ENCODE measurements around the gene WSCD2. TPM values are rescaled to one million over a fixed set of nuclear protein-coding genes. Genes with fewer than 3 reads are reported as not detected.
"Not testable (repeated sequence)": the region's sequence is repeated elsewhere in the genome, so short reads cannot be mapped to it uniquely, and the experiment has no call there.

Gene WSCD2
- total RNA-seq, 2 donors from 2014 or later, result not detected

DNA sequence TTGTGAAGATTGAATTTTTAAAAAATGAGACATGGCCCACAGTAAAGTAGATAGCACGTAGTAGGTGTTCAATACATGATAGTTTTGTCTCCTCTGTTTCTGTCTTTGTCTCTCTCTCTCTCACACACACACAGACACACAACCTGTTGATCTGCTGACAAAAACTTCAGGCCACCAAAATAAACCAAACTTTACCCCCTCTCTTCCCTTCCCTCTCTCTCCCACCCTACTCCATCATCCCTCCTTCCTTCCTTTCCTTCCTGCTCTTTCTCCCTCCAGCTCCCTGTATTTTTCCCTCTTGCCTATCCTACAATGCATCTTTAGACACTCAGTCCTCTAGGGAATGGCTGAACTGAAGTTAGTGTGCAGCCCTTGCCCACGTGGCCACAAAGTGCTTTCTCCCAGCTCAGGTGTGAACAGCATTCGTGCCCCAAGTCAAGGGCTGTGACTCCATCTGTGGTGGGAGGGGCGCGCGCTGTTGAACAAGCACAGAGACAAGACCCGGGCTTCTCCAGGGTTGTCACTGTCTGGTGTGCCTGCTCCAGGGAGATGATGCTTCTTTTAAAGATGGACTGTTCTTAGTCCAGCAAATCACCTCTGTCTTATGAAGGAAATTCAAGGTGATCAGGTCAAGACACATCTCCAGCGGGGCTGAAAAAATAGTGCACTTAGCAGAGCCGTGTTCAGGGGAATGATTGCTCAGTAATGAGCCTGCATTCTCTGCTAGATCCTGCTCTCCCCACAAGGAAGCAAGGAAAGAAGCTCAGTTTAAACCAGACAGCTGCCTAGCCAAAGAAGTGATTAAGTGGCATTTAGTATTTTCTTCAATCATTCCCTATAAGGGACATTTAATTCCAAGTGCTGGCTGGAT, 75.3 kb downstream of the WSCD2 start:
- Mint-ChIP-seq H3K36me3 (ENCODE audit: insufficient read depth in 2 of 2) (no peaks in the 10 kb centered on the region), H3K4me3 (no peak overlapping the region), H3K27me3 (ENCODE audit: low read depth) (peaks cover 30% of the 10 kb centered on the region), H3K4me1 (ENCODE audit: low read depth) (no peaks in the 10 kb centered on the region), H3K9me3 (peaks cover 0 to 1% of the 10 kb centered on the region in 2 donors), H3K27ac (no peak overlapping the region)
- ATAC-seq (replicated peaks in 1 of 2) (no peak), DNase-seq (no peak)

DNA sequence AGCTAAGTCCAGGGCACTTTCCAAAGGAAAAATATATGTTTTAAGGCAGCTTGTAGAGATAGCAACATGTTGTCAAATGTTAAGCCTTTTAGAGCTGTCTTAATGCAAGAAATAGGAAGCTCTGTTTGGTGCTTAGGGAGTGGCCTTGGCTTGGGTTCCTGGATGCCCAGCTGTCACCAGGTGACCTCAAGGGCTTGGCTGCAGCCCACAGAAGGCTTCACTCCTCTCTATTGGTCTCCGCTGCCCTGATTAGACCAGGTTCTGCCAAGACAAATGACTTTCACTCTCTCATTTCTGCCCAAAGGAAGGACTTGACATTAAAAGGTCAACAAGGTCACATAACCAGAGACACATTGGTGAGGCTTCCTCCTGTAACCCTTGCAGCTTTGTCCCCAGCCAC, 76.8 kb downstream of the WSCD2 start:
- Mint-ChIP-seq H3K27ac (no peak overlapping the region), H3K27me3 (ENCODE audit: low read depth) (peaks cover 36% of the 10 kb centered on the region), H3K4me1 (ENCODE audit: low read depth) (no peaks in the 10 kb centered on the region), H3K36me3 (ENCODE audit: insufficient read depth in 2 of 2) (no peaks in the 10 kb centered on the region), H3K9me3 (peaks cover 0 to 3% of the 10 kb centered on the region in 2 donors), H3K4me3 (no peak overlapping the region)
- no peak for ATAC-seq (replicated peaks in 1 of 2)
- DNase-seq, result no peak

DNA sequence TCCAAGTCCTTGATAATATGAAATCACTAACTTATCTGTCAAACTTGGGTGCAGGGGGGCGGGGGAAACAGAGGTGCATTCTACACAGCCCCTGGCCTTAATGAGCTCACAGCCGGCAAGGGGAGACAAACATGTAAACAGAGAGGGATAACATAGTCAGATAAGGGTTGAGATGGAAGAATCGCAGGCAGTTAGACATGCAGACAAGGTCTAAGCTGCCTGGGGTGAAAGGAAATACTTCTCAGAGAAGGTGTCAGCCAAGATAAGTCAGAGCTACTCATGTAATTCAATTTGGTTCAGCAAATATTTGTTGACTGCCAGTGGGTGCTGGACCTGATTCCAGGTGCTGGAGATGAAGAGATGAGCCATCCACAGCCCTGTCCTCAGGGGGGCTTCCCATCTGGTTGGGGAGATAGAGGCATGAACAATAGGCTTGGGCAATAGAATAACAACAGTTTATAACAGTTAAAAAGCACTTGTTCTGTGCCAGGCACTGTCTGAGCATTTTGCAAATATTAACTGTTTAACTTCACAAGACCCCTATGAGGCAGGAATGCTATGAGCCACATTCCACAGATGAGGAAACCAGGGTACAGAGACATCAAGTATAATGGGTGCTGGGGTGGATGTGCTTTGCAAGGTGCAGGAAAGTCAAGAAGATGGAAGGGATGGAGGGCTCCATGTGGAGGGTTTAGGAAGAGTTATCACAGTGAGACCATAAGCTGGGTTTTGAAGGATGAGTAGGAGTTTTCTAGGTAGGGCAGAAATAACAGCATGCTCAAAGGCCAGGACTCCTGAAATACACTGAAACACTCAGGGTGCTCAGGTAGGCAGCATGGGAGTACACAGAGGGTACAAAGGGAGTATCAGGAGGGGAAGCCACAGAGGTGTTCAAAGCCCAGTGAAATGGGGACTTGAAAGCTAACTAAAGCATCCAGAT, 79.0 kb downstream of the WSCD2 start:
- Mint-ChIP-seq H3K9me3 (peaks cover 0 to 3% of the 10 kb centered on the region in 2 donors), H3K27ac (no peak overlapping the region), H3K36me3 (ENCODE audit: insufficient read depth in 2 of 2) (no peaks in the 10 kb centered on the region), H3K27me3 (ENCODE audit: low read depth) (peaks cover 41% of the 10 kb centered on the region), H3K4me3 (no peak overlapping the region), H3K4me1 (ENCODE audit: low read depth) (no peaks in the 10 kb centered on the region)
- no peak for ATAC-seq (replicated peaks in 1 of 2)
- DNase-seq, result no peak

DNA sequence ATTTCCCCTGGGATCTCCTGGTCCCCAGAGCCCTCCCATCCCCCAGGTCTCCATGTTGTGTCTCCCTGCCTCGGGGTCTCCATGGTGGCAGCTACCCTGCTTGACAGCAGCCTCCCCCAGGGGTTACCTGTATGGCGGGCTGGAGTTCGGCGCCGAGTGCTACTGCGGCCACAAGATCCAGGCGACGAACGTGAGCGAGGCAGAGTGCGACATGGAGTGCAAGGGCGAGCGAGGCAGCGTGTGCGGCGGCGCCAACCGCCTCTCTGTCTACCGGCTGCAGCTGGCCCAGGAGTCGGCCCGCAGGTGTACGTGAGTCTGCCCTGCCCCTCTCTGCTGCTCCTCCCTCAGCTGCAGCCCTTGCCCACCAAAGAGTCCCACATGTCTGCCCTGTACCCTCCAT, 80.9 kb downstream of the WSCD2 start:
- Mint-ChIP-seq H3K9me3 (peaks cover 0 to 2% of the 10 kb centered on the region in 2 donors), H3K4me3 (no peak overlapping the region), H3K36me3 (ENCODE audit: insufficient read depth in 2 of 2) (no peaks in the 10 kb centered on the region), H3K4me1 (ENCODE audit: low read depth) (no peaks in the 10 kb centered on the region), H3K27ac (no peak overlapping the region), H3K27me3 (ENCODE audit: low read depth) (peaks cover 28% of the 10 kb centered on the region)
- ATAC-seq (replicated peaks in 1 of 2), result no peak
- no peak for DNase-seq

DNA sequence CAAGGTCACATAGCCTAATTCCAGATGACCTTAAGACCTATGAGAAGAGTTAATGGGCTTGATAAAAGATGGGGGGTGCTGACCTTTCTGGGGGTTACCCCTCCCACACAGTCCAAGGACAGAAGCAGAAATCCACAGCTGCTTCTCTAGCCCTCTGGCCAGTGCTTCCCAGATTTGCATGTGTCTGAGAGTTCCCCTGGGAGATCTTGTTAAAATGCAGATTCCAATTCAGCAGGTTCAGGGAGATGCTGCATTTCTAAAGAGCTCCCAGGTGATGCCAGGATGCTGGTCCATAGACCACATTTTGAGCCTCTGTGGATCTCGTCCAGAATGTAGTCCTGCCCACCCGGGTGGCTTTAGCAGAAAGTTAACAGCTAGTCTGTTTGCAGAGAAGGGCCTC, 82.1 kb downstream of the WSCD2 start:
- ATAC-seq (replicated peaks in 1 of 2), result no peak
- DNase-seq, result no peak
- H3K4me1 Mint-ChIP-seq (ENCODE audit: low read depth), result no peaks in the 10 kb centered on the region
- H3K27ac Mint-ChIP-seq, result no peak overlapping the region
- no peaks in the 10 kb centered on the region for H3K36me3 Mint-ChIP-seq (ENCODE audit: insufficient read depth in 2 of 2)
- H3K4me3 Mint-ChIP-seq, result no peak overlapping the region
- peaks cover 28% of the 10 kb centered on the region for H3K27me3 Mint-ChIP-seq (ENCODE audit: low read depth)
- peaks cover 2% of the 10 kb centered on the region in 2 donors for H3K9me3 Mint-ChIP-seq

DNA sequence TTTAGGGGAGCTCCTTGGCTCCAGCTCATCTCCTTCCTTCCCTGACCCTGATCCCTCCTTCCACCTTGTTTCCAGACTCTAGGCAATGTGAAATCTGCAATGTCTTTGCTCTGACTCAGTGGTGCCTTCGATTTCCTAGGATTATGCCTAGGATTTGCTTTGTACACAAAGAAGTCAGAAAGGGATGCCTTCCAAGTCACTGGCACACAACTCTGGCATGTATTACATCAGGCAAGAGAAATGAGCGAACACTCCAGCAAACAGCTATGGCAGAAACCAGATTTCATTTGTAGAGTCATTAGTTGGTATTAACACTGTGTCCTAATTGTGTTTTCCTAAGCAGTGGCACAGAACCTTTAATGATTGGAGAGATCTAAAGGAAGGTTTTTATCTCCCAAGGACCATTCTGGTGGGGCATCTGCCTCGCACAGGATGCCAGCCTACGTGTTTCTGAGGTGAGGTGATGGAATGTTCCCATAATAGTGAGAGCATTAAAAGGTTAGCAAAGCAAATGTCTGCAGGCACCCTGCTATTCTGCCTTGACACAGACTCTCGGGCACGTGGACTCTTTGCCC, 84.9 kb downstream of the WSCD2 start:
- DNase-seq (no peak), ATAC-seq (replicated peaks in 1 of 2) (no peak)
- peaks cover 12% of the 10 kb centered on the region for H3K27me3 Mint-ChIP-seq (ENCODE audit: low read depth)
- H3K27ac Mint-ChIP-seq, result no peak overlapping the region
- H3K36me3 Mint-ChIP-seq (ENCODE audit: insufficient read depth in 2 of 2), result no peaks in the 10 kb centered on the region
- H3K4me3 Mint-ChIP-seq, result no peak overlapping the region
- H3K9me3 Mint-ChIP-seq, result peaks cover 2% of the 10 kb centered on the region in 2 donors
- no peaks in the 10 kb centered on the region for H3K4me1 Mint-ChIP-seq (ENCODE audit: low read depth)

DNA sequence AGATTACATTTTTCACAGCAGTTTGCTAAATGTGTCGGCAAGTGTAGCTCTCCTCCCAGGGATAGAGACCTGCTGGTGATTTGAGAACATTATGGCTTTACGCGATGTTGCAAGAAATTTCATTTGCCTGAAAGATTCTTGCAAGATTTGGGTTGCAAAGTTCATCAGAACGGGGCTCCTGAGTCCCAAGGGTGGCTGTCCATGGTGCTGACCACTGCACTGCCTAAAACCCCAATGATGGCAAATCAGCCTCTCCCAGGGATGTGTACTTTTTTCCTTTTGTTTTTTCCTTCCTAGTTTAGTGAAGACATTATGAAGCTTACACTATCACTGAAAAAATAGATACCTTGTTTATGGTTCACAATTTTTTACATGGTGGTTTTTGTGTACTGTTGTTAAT, 85.4 kb downstream of the WSCD2 start:
- Mint-ChIP-seq H3K27me3 (ENCODE audit: low read depth) (peaks cover 12% of the 10 kb centered on the region), H3K9me3 (peaks cover 2% of the 10 kb centered on the region in 2 donors), H3K4me3 (no peak overlapping the region), H3K27ac (no peak overlapping the region), H3K36me3 (ENCODE audit: insufficient read depth in 2 of 2) (no peaks in the 10 kb centered on the region), H3K4me1 (ENCODE audit: low read depth) (no peaks in the 10 kb centered on the region)
- peak; percentile 3 to 15 for DNase-seq
- ATAC-seq (replicated peaks in 1 of 2), result no peak

DNA sequence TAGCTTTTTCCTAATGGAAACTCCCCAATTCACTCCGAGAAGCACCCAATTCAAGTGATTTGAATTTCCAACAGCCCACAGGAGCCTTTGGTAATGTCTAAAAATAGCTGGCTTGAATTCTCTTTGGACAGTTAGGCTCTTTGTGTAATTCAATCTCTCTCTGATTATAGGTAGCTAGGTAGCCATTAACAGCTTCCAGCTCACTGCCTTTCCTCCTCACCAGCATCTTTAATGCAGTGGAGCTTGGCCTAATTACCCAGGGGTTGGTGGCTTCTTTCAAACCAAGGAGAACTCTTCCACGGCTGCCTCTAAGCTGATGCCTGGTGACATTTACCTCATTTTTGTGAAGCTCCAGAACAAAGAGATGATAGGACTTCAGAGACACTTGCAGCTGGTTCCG, 86.4 kb downstream of the WSCD2 start:
- no peak for DNase-seq
- H3K4me3 Mint-ChIP-seq, result no peak overlapping the region
- peaks cover 9% of the 10 kb centered on the region for H3K27me3 Mint-ChIP-seq (ENCODE audit: low read depth)
- peaks cover under 1 to 2% of the 10 kb centered on the region in 2 donors for H3K9me3 Mint-ChIP-seq
- no peaks in the 10 kb centered on the region for H3K36me3 Mint-ChIP-seq (ENCODE audit: insufficient read depth in 2 of 2)
- ATAC-seq (replicated peaks in 1 of 2), result no peak
- H3K27ac Mint-ChIP-seq, result no peak overlapping the region
- H3K4me1 Mint-ChIP-seq (ENCODE audit: low read depth), result no peaks in the 10 kb centered on the region

DNA sequence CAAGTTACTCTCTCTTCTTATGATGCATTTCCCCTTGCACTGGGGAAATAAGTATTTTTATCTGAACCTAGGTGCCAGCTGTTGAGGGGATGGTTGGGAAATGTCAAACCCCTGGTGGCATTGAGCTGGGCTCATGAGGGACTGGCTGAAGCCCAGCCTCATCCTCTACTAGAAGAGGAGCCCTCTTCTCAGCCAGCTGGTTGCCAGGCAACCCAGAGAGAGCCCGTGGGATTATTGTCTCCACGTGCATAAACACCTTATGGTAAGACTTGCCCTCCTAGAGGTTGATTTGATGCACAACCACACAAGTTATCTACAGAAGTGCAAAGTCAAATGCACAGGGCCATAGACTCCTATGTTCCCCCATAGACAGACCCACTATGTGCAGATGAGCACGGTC, 89.8 kb downstream of the WSCD2 start:
- H3K27me3 Mint-ChIP-seq (ENCODE audit: low read depth), result no peaks in the 10 kb centered on the region
- DNase-seq (no peak), ATAC-seq (replicated peaks in 1 of 2) (no peak)
- H3K9me3 Mint-ChIP-seq, result peaks cover 0 to 2% of the 10 kb centered on the region in 2 donors
- H3K36me3 Mint-ChIP-seq (ENCODE audit: insufficient read depth in 2 of 2), result no peaks in the 10 kb centered on the region
- H3K27ac Mint-ChIP-seq, result no peak overlapping the region
- no peak overlapping the region for H3K4me3 Mint-ChIP-seq
- H3K4me1 Mint-ChIP-seq (ENCODE audit: low read depth), result no peaks in the 10 kb centered on the region

DNA sequence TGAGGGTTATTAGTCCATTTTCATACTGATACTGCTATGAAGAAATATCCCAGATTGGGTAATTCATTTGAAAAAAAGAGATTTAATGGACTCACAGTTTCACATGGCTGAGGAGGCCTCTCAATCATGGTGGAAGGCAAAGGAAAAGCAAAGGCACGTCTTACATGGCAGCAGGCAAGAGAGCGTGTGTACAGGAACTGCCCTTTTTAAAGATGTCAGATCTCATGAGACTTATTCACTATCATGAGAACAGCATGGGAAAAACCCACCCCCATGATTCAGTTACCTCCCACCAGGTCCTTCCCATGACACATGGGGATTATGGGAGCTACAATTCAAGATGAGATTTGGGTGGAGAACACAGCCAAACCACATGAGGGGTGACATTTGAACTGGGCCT, 96.0 kb downstream of the WSCD2 start:
- not testable (repeated sequence) for H3K4me3 Mint-ChIP-seq; H3K4me1 Mint-ChIP-seq (ENCODE audit: low read depth); ATAC-seq (replicated peaks in 1 of 2); H3K9me3 Mint-ChIP-seq; H3K36me3 Mint-ChIP-seq (ENCODE audit: insufficient read depth in 2 of 2); H3K27ac Mint-ChIP-seq; DNase-seq; H3K27me3 Mint-ChIP-seq (ENCODE audit: low read depth)

DNA sequence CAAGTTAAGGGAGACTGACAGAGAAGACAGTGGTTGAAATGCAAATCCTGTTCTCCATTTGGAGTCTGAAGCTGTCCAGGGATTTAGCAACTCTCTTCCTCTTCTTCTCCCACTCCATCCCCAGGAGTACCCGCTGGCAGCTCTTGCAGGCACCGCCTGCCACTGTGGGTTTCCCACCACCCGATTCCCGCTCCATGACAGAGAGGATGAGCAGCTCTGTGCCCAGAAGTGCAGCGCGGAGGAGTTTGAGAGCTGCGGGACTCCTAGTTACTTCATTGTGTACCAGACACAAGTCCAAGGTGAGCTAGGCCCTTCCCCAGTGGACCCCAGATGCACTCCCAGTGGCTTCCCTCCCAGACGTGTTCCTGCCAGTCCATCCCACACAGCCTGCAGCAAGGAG, 97.8 kb downstream of the WSCD2 start:
- H3K27me3 Mint-ChIP-seq (ENCODE audit: low read depth), result peaks cover 6% of the 10 kb centered on the region
- H3K4me1 Mint-ChIP-seq (ENCODE audit: low read depth), result no peaks in the 10 kb centered on the region
- H3K27ac Mint-ChIP-seq, result no peak overlapping the region
- no peaks in the 10 kb centered on the region for H3K36me3 Mint-ChIP-seq (ENCODE audit: insufficient read depth in 2 of 2)
- DNase-seq (no peak), ATAC-seq (replicated peaks in 1 of 2) (no peak)
- H3K4me3 Mint-ChIP-seq, result no peak overlapping the region
- peaks cover 1 to 2% of the 10 kb centered on the region in 2 donors for H3K9me3 Mint-ChIP-seq

DNA sequence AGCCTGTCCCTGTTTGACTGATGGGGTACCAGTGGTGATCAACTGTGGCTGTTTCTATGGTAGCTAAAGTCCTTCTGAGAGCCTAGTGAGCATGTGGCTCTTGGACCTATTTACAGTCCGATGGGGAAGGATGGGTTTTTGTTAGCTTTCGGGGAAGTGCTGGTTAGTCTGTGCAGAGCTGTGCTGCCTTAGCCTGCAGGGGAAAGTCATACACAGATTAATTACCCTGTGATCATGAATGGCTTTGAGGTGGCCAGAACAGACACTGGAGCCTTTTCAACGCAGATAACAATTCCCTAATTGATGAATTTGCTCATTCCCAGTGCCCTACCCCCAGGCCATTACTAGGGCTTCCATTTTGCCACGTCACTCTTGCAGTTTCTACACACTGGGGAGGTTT, 99.7 kb downstream of the WSCD2 start:
- H3K36me3 Mint-ChIP-seq (ENCODE audit: insufficient read depth in 2 of 2), result no peaks in the 10 kb centered on the region
- DNase-seq (no peak), ATAC-seq (replicated peaks in 1 of 2) (no peak)
- no peaks in the 10 kb centered on the region for H3K4me1 Mint-ChIP-seq (ENCODE audit: low read depth)
- H3K27ac Mint-ChIP-seq, result no peak overlapping the region
- H3K4me3 Mint-ChIP-seq, result no peak overlapping the region
- H3K9me3 Mint-ChIP-seq, result peaks cover 1 to 2% of the 10 kb centered on the region in 2 donors
- peaks cover 6% of the 10 kb centered on the region for H3K27me3 Mint-ChIP-seq (ENCODE audit: low read depth)

Data from activated T-cell treated with anti-CD3 and anti-CD28 coated beads, Interleukin-2, amount 50 U/mL, for 72 hours (primary cell).